ENCODE results near the gene ECE1. TPM values are rescaled to one million over a fixed set of nuclear protein-coding genes. Genes with fewer than 3 reads are reported as not detected.

ECE1 gene
- total and polyA plus RNA-seq, 2 donors (not counting 1 experiment from before 2014, with no cell fraction given), result 131 to 138 TPM

DNA sequence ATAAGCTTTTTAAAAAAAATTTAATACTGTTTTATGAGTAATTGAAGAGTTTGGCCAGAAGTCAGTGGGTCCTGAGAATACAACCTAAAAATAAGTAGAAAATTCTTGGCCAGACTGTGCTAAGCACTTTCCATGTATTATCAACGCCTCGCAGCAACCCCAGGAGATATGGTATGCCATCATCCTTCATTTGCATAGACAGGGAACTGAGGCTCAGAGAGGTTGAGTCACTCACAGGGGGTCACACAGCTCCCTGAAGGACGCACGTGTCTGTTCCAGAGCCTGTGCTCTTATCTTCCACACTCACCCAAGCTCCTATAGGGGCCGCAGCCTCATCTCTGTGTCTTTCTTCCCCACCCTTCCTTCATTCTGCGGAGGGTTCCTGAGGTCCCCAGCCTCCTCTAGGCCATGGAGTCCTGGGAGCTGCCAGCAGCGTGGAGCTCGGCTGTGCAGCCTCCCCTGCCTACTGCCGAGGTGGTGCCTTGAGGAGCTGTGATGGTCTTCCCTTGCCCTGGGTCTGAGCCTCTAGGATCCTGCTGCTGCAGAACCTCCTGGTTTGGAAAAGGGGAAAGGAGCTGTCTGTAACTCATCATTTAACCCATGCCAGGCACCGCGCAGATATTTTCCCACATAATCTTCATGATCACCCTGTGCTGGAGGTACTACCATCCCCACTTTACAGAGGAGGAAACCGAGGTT, 30.3 kb upstream of the ECE1 start:
- no peak for TF ChIP-seq EZH2 (IDR thresholded peaks at IDR 0.05; ENCODE audit: low read length, missing control alignments)
- TF ChIP-seq CTCF (conservative IDR thresholded peaks at IDR 0.05 in 1 of 2, IDR thresholded peaks at IDR 0.05 in 1 of 2; ENCODE audit: low read depth in 1 of 2, low read length in 2 of 2), result no peak
- peak overlapping the region; percentile 17 for H3K27ac ChIP-seq (ENCODE audit: insufficient read depth, low read length)
- no peaks in the 10 kb centered on the region for H3K27me3 ChIP-seq (ENCODE audit: control insufficient read depth, insufficient read depth, low read length)
- H3K79me2 ChIP-seq (ENCODE audit: control insufficient read depth, insufficient read depth, low read length), result peaks cover 58% of the 10 kb centered on the region
- no peak overlapping the region for H3K4me2 ChIP-seq (ENCODE audit: extremely low read depth, insufficient read depth, low read length)
- DNase-seq (ENCODE audit: low read depth in 2 of 2), result peak in 1 of 2 donors; percentile 25
- H3K4me1 ChIP-seq (ENCODE audit: control insufficient read depth, extremely low read depth, insufficient read depth, low read length), result peaks cover 75% of the 10 kb centered on the region
- H3K4me3 ChIP-seq (replicated peaks in 1 of 4; ENCODE audit: control extremely low read depth in 1 of 4, insufficient read depth in 1 of 4, low read depth in 3 of 4, low read length in 4 of 4), result no peak overlapping the region
- H3K36me3 ChIP-seq (ENCODE audit: control insufficient read depth, insufficient read depth, low read length), result peaks cover 3% of the 10 kb centered on the region
- H3K9me3 ChIP-seq (ENCODE audit: control insufficient read depth, insufficient read depth, low read depth, low read length), result no peaks in the 10 kb centered on the region
- H3K9ac ChIP-seq (ENCODE audit: insufficient read depth, low read length), result no peak overlapping the region
- H2AFZ ChIP-seq (ENCODE audit: low read length), result no peak overlapping the region
- H4K20me1 ChIP-seq (ENCODE audit: control insufficient read depth, extremely low read depth, insufficient read depth, low read length), result no peaks in the 10 kb centered on the region

- TF ChIP-seq EZH2 (IDR thresholded peaks at IDR 0.05; ENCODE audit: low read length, missing control alignments) (no peak), CTCF (conservative IDR thresholded peaks at IDR 0.05 in 1 of 2, IDR thresholded peaks at IDR 0.05 in 1 of 2; ENCODE audit: low read depth in 1 of 2, low read length in 2 of 2) (peak in 1 of 2 donors; percentile 16)
- no peak for DNase-seq (ENCODE audit: low read depth in 2 of 2)
- H4K20me1 ChIP-seq (ENCODE audit: control insufficient read depth, extremely low read depth, insufficient read depth, low read length), result no peaks in the 10 kb centered on the region
- peaks cover 66% of the 10 kb centered on the region for H3K4me1 ChIP-seq (ENCODE audit: control insufficient read depth, extremely low read depth, insufficient read depth, low read length)
- peak overlapping the region; percentile 48 for H3K4me2 ChIP-seq (ENCODE audit: extremely low read depth, insufficient read depth, low read length)
- H3K4me3 ChIP-seq (replicated peaks in 1 of 4; ENCODE audit: control extremely low read depth in 1 of 4, insufficient read depth in 1 of 4, low read depth in 3 of 4, low read length in 4 of 4), result no peak overlapping the region
- peaks cover 3% of the 10 kb centered on the region for H3K36me3 ChIP-seq (ENCODE audit: control insufficient read depth, insufficient read depth, low read length)
- peak overlapping the region; percentile 83 for H3K27ac ChIP-seq (ENCODE audit: insufficient read depth, low read length)
- no peak overlapping the region for H3K9ac ChIP-seq (ENCODE audit: insufficient read depth, low read length)
- H3K27me3 ChIP-seq (ENCODE audit: control insufficient read depth, insufficient read depth, low read length), result no peaks in the 10 kb centered on the region
- H3K79me2 ChIP-seq (ENCODE audit: control insufficient read depth, insufficient read depth, low read length), result peaks cover 59% of the 10 kb centered on the region
- H3K9me3 ChIP-seq (ENCODE audit: control insufficient read depth, insufficient read depth, low read depth, low read length), result no peaks in the 10 kb centered on the region
- no peak overlapping the region for H2AFZ ChIP-seq (ENCODE audit: low read length)
These were observed 29.5 kb upstream of the ECE1 start for GRCh38 chr1:21319447-21320407.

- H3K79me2 ChIP-seq (ENCODE audit: control insufficient read depth, insufficient read depth, low read length), result peaks cover 69% of the 10 kb centered on the region
- TF ChIP-seq EZH2 (IDR thresholded peaks at IDR 0.05; ENCODE audit: low read length, missing control alignments) (no peak), CTCF (conservative IDR thresholded peaks at IDR 0.05 in 1 of 2, IDR thresholded peaks at IDR 0.05 in 1 of 2; ENCODE audit: low read depth in 1 of 2, low read length in 2 of 2) (no peak)
- H3K27me3 ChIP-seq (ENCODE audit: control insufficient read depth, insufficient read depth, low read length), result no peaks in the 10 kb centered on the region
- peaks cover 3% of the 10 kb centered on the region for H3K36me3 ChIP-seq (ENCODE audit: control insufficient read depth, insufficient read depth, low read length)
- H4K20me1 ChIP-seq (ENCODE audit: control insufficient read depth, extremely low read depth, insufficient read depth, low read length), result no peaks in the 10 kb centered on the region
- no peak overlapping the region for H3K4me3 ChIP-seq (replicated peaks in 1 of 4; ENCODE audit: control extremely low read depth in 1 of 4, insufficient read depth in 1 of 4, low read depth in 3 of 4, low read length in 4 of 4)
- DNase-seq (ENCODE audit: low read depth in 2 of 2), result peak; percentile 41 to 89
- H2AFZ ChIP-seq (ENCODE audit: low read length), result no peak overlapping the region
- H3K27ac ChIP-seq (ENCODE audit: insufficient read depth, low read length), result peak overlapping the region; percentile 83
- H3K4me2 ChIP-seq (ENCODE audit: extremely low read depth, insufficient read depth, low read length), result peak overlapping the region; percentile 33
- no peaks in the 10 kb centered on the region for H3K9me3 ChIP-seq (ENCODE audit: control insufficient read depth, insufficient read depth, low read depth, low read length)
- H3K9ac ChIP-seq (ENCODE audit: insufficient read depth, low read length), result peak overlapping the region; percentile 33
- H3K4me1 ChIP-seq (ENCODE audit: control insufficient read depth, extremely low read depth, insufficient read depth, low read length), result peaks cover 68% of the 10 kb centered on the region
These were observed 28.5 kb upstream of the ECE1 start for GRCh38 chr1:21318714-21319159.
